ENCODE measurements around the gene SGCG.

The SGCG gene

GRCh38 chr13:23160638-23161480, 19.9 kb upstream of the SGCG start:
- DNase-seq (ENCODE audit: extremely low spot score): no peak
- POLR2A ChIA-PET: no interaction called here
- CTCF ChIA-PET: interaction anchor here (1.1 kb wide), 1 partner anchor 14 kb away, joined by 4 read pairs; no protein-coding TSS in a partner anchor
- no peak for TF ChIP-seq CTCF (IDR thresholded peaks at IDR 0.05; ENCODE audit: control extremely low read depth, extremely low read depth, low read depth, missing control alignments)

DNA sequence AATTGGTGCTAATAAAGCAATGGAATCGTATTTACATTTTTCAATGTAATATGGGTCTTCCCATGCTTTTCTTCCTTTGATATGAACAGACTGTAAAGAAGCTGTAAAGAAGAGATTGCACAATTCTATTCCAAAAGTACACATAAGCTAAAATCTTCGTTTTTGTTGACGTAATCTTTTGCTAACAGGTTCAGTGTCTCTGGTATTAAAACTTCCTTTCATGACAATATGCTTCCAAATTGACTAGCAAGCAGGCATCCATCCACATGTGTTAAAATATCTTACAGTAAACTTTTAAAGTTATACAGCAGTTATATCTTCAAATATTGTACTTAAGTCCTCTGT, 19.3 kb upstream of the SGCG start:
- ChIA-PET CTCF (interaction anchor here (1.0 to 1.1 kb wide), 2 partner anchors 9 to 15 kb away, joined by 3 to 4 read pairs; no protein-coding TSS in a partner anchor), POLR2A (no interaction called here)
- no peak for DNase-seq (ENCODE audit: extremely low spot score)
- no peak for TF ChIP-seq CTCF (IDR thresholded peaks at IDR 0.05; ENCODE audit: control extremely low read depth, extremely low read depth, low read depth, missing control alignments)

- DNase-seq (ENCODE audit: extremely low spot score): no peak
- POLR2A ChIA-PET: no interaction called here
- TF ChIP-seq CTCF (IDR thresholded peaks at IDR 0.05; ENCODE audit: control extremely low read depth, extremely low read depth, low read depth, missing control alignments): peak; percentile 15
- CTCF ChIA-PET: interaction anchor here (1.2 kb wide), 1 partner anchor 38 kb away, joined by 3 read pairs; no protein-coding TSS in a partner anchor
These were observed 4.9 kb upstream of the SGCG start for GRCh38 chr13:23175920-23176319.

GRCh38 chr13:23182142-23182541, 1.4 kb downstream of the SGCG start:
- DNase-seq (ENCODE audit: extremely low spot score): no peak
- TF ChIP-seq CTCF (IDR thresholded peaks at IDR 0.05; ENCODE audit: control extremely low read depth, extremely low read depth, low read depth, missing control alignments): no peak
- ChIA-PET POLR2A (no interaction called here), CTCF (no interaction called here)

GRCh38 chr13:23183292-23183691, 2.5 kb downstream of the SGCG start:
- ChIA-PET CTCF (no interaction called here), POLR2A (no interaction called here)
- no peak for TF ChIP-seq CTCF (IDR thresholded peaks at IDR 0.05; ENCODE audit: control extremely low read depth, extremely low read depth, low read depth, missing control alignments)
- DNase-seq (ENCODE audit: extremely low spot score): no peak

GRCh38 chr13:23185542-23185941, 4.8 kb downstream of the SGCG start:
- ChIA-PET CTCF (interaction anchor here (1.0 to 1.3 kb wide), 2 partner anchors 10 to 15 kb away, joined by 3 read pairs; no protein-coding TSS in a partner anchor), POLR2A (no interaction called here)
- DNase-seq (ENCODE audit: extremely low spot score): no peak
- TF ChIP-seq CTCF (IDR thresholded peaks at IDR 0.05; ENCODE audit: control extremely low read depth, extremely low read depth, low read depth, missing control alignments): no peak

All from GM10248 (cell line).